GM23338 (cell line): ENCODE measurements around the gene STX1B. TPM values are rescaled to one million over a fixed set of nuclear protein-coding genes. Genes with fewer than 3 reads are reported as not detected.

Source experiments
- ATAC-seq: fragments of 200-7000 bp; cut with Tn5 transposase; 3 replicates; pipeline ENCODE4 v1.9.1; 2020
- DNase-seq: peaks from one replicate; pipeline ENCODE4 v3.0.0-alpha.2; 2015; ENCODE audit warnings: low spot score
- H2AFZ ChIP-seq: fragments of 200-600 bp; sonication (generic); 2 replicates; pipeline ENCODE4 v1.8.0; 2016; ENCODE audit warnings: antibody characterized with exemption, mild to moderate bottlenecking, moderate library complexity
- H3F3A ChIP-seq: fragments of 200-600 bp; sonication (generic); replicated peaks from 2 replicates; pipeline ENCODE4 v1.8.0; 2017; ENCODE audit warnings: antibody characterized with exemption, mixed run types, low read depth
- H3K27ac ChIP-seq: fragments of 200-600 bp; sonication (generic); 2 replicates; pipeline ENCODE4 v1.6.1; 2016; ENCODE audit warnings: low read depth
- H3K27me3 ChIP-seq: fragments of 200-600 bp; sonication (generic); 2 replicates; pipeline ENCODE4 v1.8.0; 2016; ENCODE audit warnings: mild to moderate bottlenecking, mixed run types, moderate library complexity; ENCODE audit not compliant: insufficient read depth
- H3K36me3 ChIP-seq: fragments of 200-600 bp; sonication (generic); 2 replicates; pipeline ENCODE4 v1.8.0; 2016; ENCODE audit warnings: mild to moderate bottlenecking; ENCODE audit not compliant: insufficient read depth
- H3K4me1 ChIP-seq: fragments of 200-600 bp; sonication (generic); 2 replicates; pipeline ENCODE4 v1.8.0; 2016; ENCODE audit warnings: mild to moderate bottlenecking, moderate library complexity; ENCODE audit not compliant: insufficient read depth
- H3K4me2 ChIP-seq: fragments of 200-600 bp; sonication (generic); 2 replicates; pipeline ENCODE4 v1.7.1; 2017; ENCODE audit warnings: mixed run types
- H3K4me3 ChIP-seq: fragments of 200-600 bp; sonication (generic); 2 replicates; pipeline ENCODE4 v1.6.1; 2016; ENCODE audit warnings: mixed run types
- H3K79me2 ChIP-seq: fragments of 200-600 bp; sonication (generic); replicated peaks from 2 replicates; pipeline ENCODE4 v1.8.0; 2017; ENCODE audit warnings: mild to moderate bottlenecking; ENCODE audit not compliant: insufficient read depth
- H3K9me2 ChIP-seq: fragments of 200-600 bp; sonication (generic); 2 replicates; pipeline ENCODE4 v1.8.0; 2017; ENCODE audit not compliant: insufficient read depth
- H4K20me1 ChIP-seq: fragments of 200-600 bp; sonication (generic); replicated peaks from 2 replicates; pipeline ENCODE4 v1.8.0; 2017; ENCODE audit warnings: mild to moderate bottlenecking; ENCODE audit not compliant: insufficient read depth
- H3K27ac Mint-ChIP-seq: 2 replicates; pipeline ENCODE4 v1.8.0; 2020; ENCODE audit warnings: inconsistent platforms, mild to moderate bottlenecking, moderate library complexity, mixed read lengths
- H3K27me3 Mint-ChIP-seq: 3 replicates; pipeline ENCODE4 v1.8.0; 2022; ENCODE audit warnings: low read depth, mild to moderate bottlenecking, moderate library complexity, mixed read lengths, inconsistent platforms; ENCODE audit not compliant: insufficient read depth, poor library complexity
- H3K36me3 Mint-ChIP-seq: 3 replicates; pipeline ENCODE4 v1.8.0; 2021; ENCODE audit warnings: low read depth, mild to moderate bottlenecking, inconsistent platforms, moderate library complexity, mixed read lengths
- H3K4me1 Mint-ChIP-seq: 3 replicates; pipeline ENCODE4 v1.8.0; 2020; ENCODE audit warnings: mild to moderate bottlenecking, inconsistent platforms, mixed read lengths
- H3K4me3 Mint-ChIP-seq: 3 replicates; pipeline ENCODE4 v1.8.0; 2021; ENCODE audit warnings: moderate library complexity, mild to moderate bottlenecking, inconsistent platforms, mixed read lengths
- H3K9me3 Mint-ChIP-seq: 3 replicates; pipeline ENCODE4 v1.8.0; 2020; ENCODE audit warnings: moderate library complexity, mild to moderate bottlenecking, inconsistent platforms, mixed read lengths
- CREB1 ChIP-seq: fragments of 250-450 bp; sonication (Bioruptor Pico); IDR thresholded peaks from 2 replicates; pipeline ENCODE4 v1.5.0; 2020; ENCODE audit warnings: low read depth, mild to moderate bottlenecking, moderate library complexity
- EZH2 ChIP-seq: fragments of 200-600 bp; sonication (generic); IDR thresholded peaks from one replicate; pipeline ENCODE4 v1.8.0; 2017; ENCODE audit warnings: antibody characterized with exemption, mild to moderate bottlenecking, low read depth; ENCODE audit not compliant: unreplicated experiment
- EZH2phosphoT487 ChIP-seq: fragments of 200-600 bp; sonication (generic); IDR thresholded peaks from one replicate; pipeline ENCODE4 v1.8.1; 2018; ENCODE audit warnings: antibody characterized with exemption; ENCODE audit not compliant: unreplicated experiment
- JUNB ChIP-seq: IDR thresholded peaks from one replicate; pipeline ENCODE4 v1.6.1; 2016; ENCODE audit warnings: antibody characterized with exemption; ENCODE audit not compliant: unreplicated experiment
- NANOG ChIP-seq: IDR thresholded peaks from 2 replicates; pipeline ENCODE4 v1.6.1; 2016; ENCODE audit warnings: antibody characterized with exemption, borderline replicate concordance
- POLR2AphosphoS5 ChIP-seq: IDR thresholded peaks from 2 replicates; pipeline ENCODE4 v1.6.1; 2016; ENCODE audit warnings: antibody characterized with exemption, low read depth
- STAT1 ChIP-seq: IDR thresholded peaks from one replicate; pipeline ENCODE4 v1.6.1; 2016; ENCODE audit warnings: antibody characterized with exemption; ENCODE audit not compliant: unreplicated experiment
- ZNF114 ChIP-seq: fragments of 250-450 bp; sonication (Bioruptor Pico); IDR thresholded peaks from 2 replicates; pipeline ENCODE4 v1.5.0; 2020; ENCODE audit warnings: mild to moderate bottlenecking, moderate library complexity
- ZNF331 ChIP-seq: fragments of 250-450 bp; sonication (Bioruptor Pico); IDR thresholded peaks from 2 replicates; pipeline ENCODE4 v1.5.0; 2020; ENCODE audit warnings: low read depth, mild to moderate bottlenecking, moderate library complexity
- polyA plus RNA-seq: library from polyadenylated mRNA; unstranded; fragments of >200 nt; fragmentation: Nextera tagmentation; extraction: Ambion mirVana; gene quantifications from 2 replicates; pipeline ENCODE4 v1.2.1, GENCODE V29; 2016
- total RNA-seq: library from RNA; depleted of rRNA; stranded (reverse); fragments of >200 nt; shearing (Covaris generic); gene quantifications from 2 replicates; pipeline ENCODE4 v1.2.3, GENCODE V29; 2014
- TF ChIP-seq, protein P1 (sequence below), 2 experiments: fragments of 200-600 bp in 1 of 2; sonication (generic) in 1 of 2; conservative IDR thresholded peaks; 2 replicates each; pipeline versions ENCODE4 v1.5.1 to v1.6.1; 2016 to 2017; ENCODE audit warnings: antibody characterized with exemption in 2 of 2, low read depth in 2 of 2, mild to moderate bottlenecking in 2 of 2, moderate library complexity in 1 of 2
- TF ChIP-seq, protein P2 (sequence below): IDR thresholded peaks from 2 replicates; pipeline ENCODE4 v1.6.1; 2016; ENCODE audit warnings: antibody characterized with exemption
- TF ChIP-seq, protein P3 (sequence below): IDR thresholded peaks from one replicate; pipeline ENCODE4 v1.6.1; 2018; ENCODE audit warnings: antibody characterized with exemption; ENCODE audit not compliant: unreplicated experiment
- TF ChIP-seq, protein P4 (sequence below): fragments of 250-450 bp; sonication (Bioruptor Pico); IDR thresholded peaks from 2 replicates; pipeline ENCODE4 v1.5.0; 2020; ENCODE audit warnings: mild to moderate bottlenecking, moderate library complexity

Gene STX1B
- total and polyA plus RNA-seq, 2 experiments from 2014 or later = 1.7 to 9.5 TPM

DNA sequence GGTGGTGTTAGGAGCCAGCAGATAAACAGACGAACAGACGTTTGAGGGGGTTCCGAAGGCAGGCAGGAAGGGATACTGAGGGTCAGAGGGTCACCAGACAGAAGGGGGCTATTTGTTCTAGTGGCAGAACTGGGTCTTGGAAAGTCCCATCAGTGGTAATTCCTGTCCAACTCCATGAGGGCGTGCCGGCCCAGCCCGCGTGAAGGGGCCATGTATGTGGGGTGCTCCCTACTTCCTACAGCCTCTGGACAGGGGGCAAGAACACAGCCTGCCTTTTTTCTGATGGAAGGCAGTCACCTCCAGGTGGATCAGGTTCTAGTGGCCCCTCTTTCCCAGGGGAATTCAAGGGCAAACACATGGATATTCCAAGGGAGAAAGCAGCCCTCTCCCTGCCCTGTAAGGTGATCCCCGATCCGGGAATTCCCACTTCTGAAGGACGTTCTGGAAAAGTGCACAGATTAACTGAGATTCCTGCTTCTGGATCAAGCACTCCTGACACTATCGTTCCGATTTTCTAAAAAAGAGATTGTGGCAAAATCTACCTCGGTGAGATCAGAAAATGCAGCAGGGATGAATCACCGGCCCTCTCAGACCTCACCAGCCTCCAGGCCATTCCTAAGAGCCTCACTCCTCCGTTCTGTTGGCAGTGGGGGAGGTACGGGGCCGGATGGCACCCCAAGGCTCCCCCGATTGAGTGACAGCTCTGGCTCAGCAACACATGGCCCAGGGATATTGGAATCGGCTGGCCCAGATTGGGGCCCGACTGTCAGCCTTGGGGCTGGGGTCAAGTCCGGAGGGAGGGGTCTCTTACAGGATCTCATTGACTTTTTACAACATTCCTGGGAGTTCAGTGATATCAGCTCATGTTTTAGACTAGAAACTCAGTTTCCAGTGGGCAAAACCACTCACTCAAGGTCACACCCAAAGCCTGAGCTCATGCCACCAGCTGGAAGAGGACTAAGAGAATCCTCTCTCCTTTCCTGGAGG is 12.4 kb downstream of the STX1B start:
- Mint-ChIP-seq H3K36me3 (no peaks in the 10 kb centered on the region), H3K9me3 (no peaks in the 10 kb centered on the region), H3K4me3 (peak overlapping the region; percentile 86), H3K27ac (no peak overlapping the region), H3K4me1 (peaks cover 19% of the 10 kb centered on the region), H3K27me3 (peaks cover 15% of the 10 kb centered on the region)
- H3K9me2 ChIP-seq = no peaks in the 10 kb centered on the region
- no peaks in the 10 kb centered on the region for H4K20me1 ChIP-seq
- peak overlapping the region; percentile 32; the same call in 1 of the 2 replicates for H3K27ac ChIP-seq
- H3K36me3 ChIP-seq = no peaks in the 10 kb centered on the region
- TF ChIP-seq, protein P1, sequence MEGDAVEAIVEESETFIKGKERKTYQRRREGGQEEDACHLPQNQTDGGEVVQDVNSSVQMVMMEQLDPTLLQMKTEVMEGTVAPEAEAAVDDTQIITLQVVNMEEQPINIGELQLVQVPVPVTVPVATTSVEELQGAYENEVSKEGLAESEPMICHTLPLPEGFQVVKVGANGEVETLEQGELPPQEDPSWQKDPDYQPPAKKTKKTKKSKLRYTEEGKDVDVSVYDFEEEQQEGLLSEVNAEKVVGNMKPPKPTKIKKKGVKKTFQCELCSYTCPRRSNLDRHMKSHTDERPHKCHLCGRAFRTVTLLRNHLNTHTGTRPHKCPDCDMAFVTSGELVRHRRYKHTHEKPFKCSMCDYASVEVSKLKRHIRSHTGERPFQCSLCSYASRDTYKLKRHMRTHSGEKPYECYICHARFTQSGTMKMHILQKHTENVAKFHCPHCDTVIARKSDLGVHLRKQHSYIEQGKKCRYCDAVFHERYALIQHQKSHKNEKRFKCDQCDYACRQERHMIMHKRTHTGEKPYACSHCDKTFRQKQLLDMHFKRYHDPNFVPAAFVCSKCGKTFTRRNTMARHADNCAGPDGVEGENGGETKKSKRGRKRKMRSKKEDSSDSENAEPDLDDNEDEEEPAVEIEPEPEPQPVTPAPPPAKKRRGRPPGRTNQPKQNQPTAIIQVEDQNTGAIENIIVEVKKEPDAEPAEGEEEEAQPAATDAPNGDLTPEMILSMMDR (conservative IDR thresholded peaks at IDR 0.05; ENCODE audit: low read depth in 2 of 2) = no peak
- TF ChIP-seq STAT1 (no peak), EZH2phosphoT487 (no peak), POLR2AphosphoS5 (no peak), NANOG (no peak), CREB1 (no peak), EZH2 (no peak), JUNB (no peak), ZNF331 (CRISPR knock-in tag) (no peak), ZNF114 (no peak)
- TF ChIP-seq, protein P2, sequence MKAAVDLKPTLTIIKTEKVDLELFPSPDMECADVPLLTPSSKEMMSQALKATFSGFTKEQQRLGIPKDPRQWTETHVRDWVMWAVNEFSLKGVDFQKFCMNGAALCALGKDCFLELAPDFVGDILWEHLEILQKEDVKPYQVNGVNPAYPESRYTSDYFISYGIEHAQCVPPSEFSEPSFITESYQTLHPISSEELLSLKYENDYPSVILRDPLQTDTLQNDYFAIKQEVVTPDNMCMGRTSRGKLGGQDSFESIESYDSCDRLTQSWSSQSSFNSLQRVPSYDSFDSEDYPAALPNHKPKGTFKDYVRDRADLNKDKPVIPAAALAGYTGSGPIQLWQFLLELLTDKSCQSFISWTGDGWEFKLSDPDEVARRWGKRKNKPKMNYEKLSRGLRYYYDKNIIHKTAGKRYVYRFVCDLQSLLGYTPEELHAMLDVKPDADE = no peak
- TF ChIP-seq, protein P3, sequence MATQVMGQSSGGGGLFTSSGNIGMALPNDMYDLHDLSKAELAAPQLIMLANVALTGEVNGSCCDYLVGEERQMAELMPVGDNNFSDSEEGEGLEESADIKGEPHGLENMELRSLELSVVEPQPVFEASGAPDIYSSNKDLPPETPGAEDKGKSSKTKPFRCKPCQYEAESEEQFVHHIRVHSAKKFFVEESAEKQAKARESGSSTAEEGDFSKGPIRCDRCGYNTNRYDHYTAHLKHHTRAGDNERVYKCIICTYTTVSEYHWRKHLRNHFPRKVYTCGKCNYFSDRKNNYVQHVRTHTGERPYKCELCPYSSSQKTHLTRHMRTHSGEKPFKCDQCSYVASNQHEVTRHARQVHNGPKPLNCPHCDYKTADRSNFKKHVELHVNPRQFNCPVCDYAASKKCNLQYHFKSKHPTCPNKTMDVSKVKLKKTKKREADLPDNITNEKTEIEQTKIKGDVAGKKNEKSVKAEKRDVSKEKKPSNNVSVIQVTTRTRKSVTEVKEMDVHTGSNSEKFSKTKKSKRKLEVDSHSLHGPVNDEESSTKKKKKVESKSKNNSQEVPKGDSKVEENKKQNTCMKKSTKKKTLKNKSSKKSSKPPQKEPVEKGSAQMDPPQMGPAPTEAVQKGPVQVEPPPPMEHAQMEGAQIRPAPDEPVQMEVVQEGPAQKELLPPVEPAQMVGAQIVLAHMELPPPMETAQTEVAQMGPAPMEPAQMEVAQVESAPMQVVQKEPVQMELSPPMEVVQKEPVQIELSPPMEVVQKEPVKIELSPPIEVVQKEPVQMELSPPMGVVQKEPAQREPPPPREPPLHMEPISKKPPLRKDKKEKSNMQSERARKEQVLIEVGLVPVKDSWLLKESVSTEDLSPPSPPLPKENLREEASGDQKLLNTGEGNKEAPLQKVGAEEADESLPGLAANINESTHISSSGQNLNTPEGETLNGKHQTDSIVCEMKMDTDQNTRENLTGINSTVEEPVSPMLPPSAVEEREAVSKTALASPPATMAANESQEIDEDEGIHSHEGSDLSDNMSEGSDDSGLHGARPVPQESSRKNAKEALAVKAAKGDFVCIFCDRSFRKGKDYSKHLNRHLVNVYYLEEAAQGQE = no peak
- TF ChIP-seq, protein P4, sequence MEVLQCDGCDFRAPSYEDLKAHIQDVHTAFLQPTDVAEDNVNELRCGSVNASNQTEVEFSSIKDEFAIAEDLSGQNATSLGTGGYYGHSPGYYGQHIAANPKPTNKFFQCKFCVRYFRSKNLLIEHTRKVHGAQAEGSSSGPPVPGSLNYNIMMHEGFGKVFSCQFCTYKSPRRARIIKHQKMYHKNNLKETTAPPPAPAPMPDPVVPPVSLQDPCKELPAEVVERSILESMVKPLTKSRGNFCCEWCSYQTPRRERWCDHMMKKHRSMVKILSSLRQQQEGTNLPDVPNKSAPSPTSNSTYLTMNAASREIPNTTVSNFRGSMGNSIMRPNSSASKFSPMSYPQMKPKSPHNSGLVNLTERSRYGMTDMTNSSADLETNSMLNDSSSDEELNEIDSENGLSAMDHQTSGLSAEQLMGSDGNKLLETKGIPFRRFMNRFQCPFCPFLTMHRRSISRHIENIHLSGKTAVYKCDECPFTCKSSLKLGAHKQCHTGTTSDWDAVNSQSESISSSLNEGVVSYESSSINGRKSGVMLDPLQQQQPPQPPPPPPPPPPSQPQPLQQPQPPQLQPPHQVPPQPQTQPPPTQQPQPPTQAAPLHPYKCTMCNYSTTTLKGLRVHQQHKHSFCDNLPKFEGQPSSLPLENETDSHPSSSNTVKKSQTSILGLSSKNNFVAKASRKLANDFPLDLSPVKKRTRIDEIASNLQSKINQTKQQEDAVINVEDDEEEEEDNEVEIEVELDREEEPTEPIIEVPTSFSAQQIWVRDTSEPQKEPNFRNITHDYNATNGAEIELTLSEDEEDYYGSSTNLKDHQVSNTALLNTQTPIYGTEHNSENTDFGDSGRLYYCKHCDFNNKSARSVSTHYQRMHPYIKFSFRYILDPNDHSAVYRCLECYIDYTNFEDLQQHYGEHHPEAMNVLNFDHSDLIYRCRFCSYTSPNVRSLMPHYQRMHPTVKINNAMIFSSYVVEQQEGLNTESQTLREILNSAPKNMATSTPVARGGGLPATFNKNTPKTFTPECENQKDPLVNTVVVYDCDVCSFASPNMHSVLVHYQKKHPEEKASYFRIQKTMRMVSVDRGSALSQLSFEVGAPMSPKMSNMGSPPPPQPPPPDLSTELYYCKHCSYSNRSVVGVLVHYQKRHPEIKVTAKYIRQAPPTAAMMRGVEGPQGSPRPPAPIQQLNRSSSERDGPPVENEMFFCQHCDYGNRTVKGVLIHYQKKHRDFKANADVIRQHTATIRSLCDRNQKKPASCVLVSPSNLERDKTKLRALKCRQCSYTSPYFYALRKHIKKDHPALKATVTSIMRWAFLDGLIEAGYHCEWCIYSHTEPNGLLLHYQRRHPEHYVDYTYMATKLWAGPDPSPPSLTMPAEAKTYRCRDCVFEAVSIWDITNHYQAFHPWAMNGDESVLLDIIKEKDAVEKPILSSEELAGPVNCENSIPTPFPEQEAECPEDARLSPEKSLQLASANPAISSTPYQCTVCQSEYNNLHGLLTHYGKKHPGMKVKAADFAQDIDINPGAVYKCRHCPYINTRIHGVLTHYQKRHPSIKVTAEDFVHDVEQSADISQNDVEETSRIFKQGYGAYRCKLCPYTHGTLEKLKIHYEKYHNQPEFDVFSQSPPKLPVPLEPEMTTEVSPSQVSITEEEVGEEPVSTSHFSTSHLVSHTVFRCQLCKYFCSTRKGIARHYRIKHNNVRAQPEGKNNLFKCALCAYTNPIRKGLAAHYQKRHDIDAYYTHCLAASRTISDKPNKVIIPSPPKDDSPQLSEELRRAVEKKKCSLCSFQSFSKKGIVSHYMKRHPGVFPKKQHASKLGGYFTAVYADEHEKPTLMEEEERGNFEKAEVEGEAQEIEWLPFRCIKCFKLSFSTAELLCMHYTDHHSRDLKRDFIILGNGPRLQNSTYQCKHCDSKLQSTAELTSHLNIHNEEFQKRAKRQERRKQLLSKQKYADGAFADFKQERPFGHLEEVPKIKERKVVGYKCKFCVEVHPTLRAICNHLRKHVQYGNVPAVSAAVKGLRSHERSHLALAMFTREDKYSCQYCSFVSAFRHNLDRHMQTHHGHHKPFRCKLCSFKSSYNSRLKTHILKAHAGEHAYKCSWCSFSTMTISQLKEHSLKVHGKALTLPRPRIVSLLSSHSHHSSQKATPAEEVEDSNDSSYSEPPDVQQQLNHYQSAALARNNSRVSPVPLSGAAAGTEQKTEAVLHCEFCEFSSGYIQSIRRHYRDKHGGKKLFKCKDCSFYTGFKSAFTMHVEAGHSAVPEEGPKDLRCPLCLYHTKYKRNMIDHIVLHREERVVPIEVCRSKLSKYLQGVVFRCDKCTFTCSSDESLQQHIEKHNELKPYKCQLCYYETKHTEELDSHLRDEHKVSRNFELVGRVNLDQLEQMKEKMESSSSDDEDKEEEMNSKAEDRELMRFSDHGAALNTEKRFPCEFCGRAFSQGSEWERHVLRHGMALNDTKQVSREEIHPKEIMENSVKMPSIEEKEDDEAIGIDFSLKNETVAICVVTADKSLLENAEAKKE (CRISPR knock-in tag) = no peak
- ATAC-seq (peak; percentile 16), DNase-seq (peak; percentile 34)
- H3K4me2 ChIP-seq = peak overlapping the region; percentile 94
- no peaks in the 10 kb centered on the region for H3K27me3 ChIP-seq
- H3K4me1 ChIP-seq = peaks cover 22% of the 10 kb centered on the region
- H3F3A ChIP-seq = peaks cover 9% of the 10 kb centered on the region; the same call in 1 of the 2 replicates
- H3K79me2 ChIP-seq = no peaks in the 10 kb centered on the region
- peak overlapping the region; percentile 96 for H2AFZ ChIP-seq
- H3K4me3 ChIP-seq = peak overlapping the region; percentile 75
